Measurements from ENCODE around the gene SLC18B1. TPM values are rescaled to one million over a fixed set of nuclear protein-coding genes. Genes with fewer than 3 reads are reported as not detected.

SLC18B1 gene
- total and polyA plus RNA-seq, 7 donors, result 0.69 to 2.2 (median 1.3) TPM

GRCh38 chr6:132790450-132790849 lies 8.0 kb downstream of the SLC18B1 start:
- H3K36me3 ChIP-seq (ENCODE audit: insufficient read depth in 1 of 2, low read depth in 1 of 2), result peaks cover 4 to 75% of the 10 kb centered on the region in 2 donors
- H3K9me3 ChIP-seq, result no peaks in the 10 kb centered on the region
- intact Hi-C loops (cut with DNase I), result no loop called here
- no peaks in the 10 kb centered on the region for H3K27me3 ChIP-seq (ENCODE audit: insufficient read depth in 3 of 3, low read length in 2 of 3)
- DNase-seq (no peak), ATAC-seq (no peak)
- H3K4me1 ChIP-seq, result no peaks in the 10 kb centered on the region
- TF ChIP-seq CTCF (IDR thresholded peaks at IDR 0.05), result no peak
- no peak overlapping the region for H3K27ac ChIP-seq
- no peak overlapping the region for H3K4me3 ChIP-seq

- H3K36me3 ChIP-seq (ENCODE audit: insufficient read depth in 1 of 2, low read depth in 1 of 2), result peaks cover 4 to 65% of the 10 kb centered on the region in 2 donors
- DNase-seq (no peak), ATAC-seq (no peak)
- H3K27me3 ChIP-seq (ENCODE audit: insufficient read depth in 3 of 3, low read length in 2 of 3), result no peaks in the 10 kb centered on the region
- no peaks in the 10 kb centered on the region for H3K4me1 ChIP-seq
- intact Hi-C loops (cut with DNase I), result loop anchor here in 1 of 2 donors (10.0 kb wide), 1 partner anchor 265 kb away; no protein-coding TSS in a partner anchor
- H3K27ac ChIP-seq, result no peak overlapping the region
- H3K9me3 ChIP-seq, result no peaks in the 10 kb centered on the region
- H3K4me3 ChIP-seq, result no peak overlapping the region
- 94 to 98% (median 96%) methylated on average over 4 of the region's 4 CpGs for WGBS, 3 donors
- TF ChIP-seq CTCF (IDR thresholded peaks at IDR 0.05), result no peak
These were observed 9.1 kb downstream of the SLC18B1 start for GRCh38 chr6:132789396-132789776.

- peaks cover 4 to 65% of the 10 kb centered on the region in 2 donors for H3K36me3 ChIP-seq (ENCODE audit: insufficient read depth in 1 of 2, low read depth in 1 of 2)
- ATAC-seq (no peak), DNase-seq (no peak)
- no peak for TF ChIP-seq CTCF (IDR thresholded peaks at IDR 0.05)
- no peaks in the 10 kb centered on the region for H3K9me3 ChIP-seq
- 82 to 95% (median 85%) methylated on average over 6 of the region's 6 CpGs for WGBS, 3 donors
- no peak overlapping the region for H3K4me3 ChIP-seq
- intact Hi-C loops (cut with DNase I), result loop anchor here in 1 of 2 donors (10.0 kb wide), 1 partner anchor 264 kb away; no protein-coding TSS in a partner anchor
- no peak overlapping the region for H3K27ac ChIP-seq
- H3K4me1 ChIP-seq, result no peaks in the 10 kb centered on the region
- H3K27me3 ChIP-seq (ENCODE audit: insufficient read depth in 3 of 3, low read length in 2 of 3), result no peaks in the 10 kb centered on the region
These were observed 9.6 kb downstream of the SLC18B1 start for GRCh38 chr6:132788658-132789395.

GRCh38 chr6:132785936-132786335 lies 12.5 kb downstream of the SLC18B1 start:
- Histone ChIP-seq H3K4me1 (no peaks in the 10 kb centered on the region), H3K4me3 (no peak overlapping the region), H3K27ac (no peak overlapping the region), H3K36me3 (ENCODE audit: insufficient read depth in 1 of 2, low read depth in 1 of 2) (peaks cover 4 to 71% of the 10 kb centered on the region in 2 donors), H3K9me3 (no peaks in the 10 kb centered on the region), H3K27me3 (ENCODE audit: insufficient read depth in 3 of 3, low read length in 2 of 3) (no peaks in the 10 kb centered on the region)
- DNase-seq, result no peak
- intact Hi-C loops (cut with DNase I), result loop anchor here in 1 of 2 donors (10.0 kb wide), 1 partner anchor 261 kb away; no protein-coding TSS in a partner anchor
- ATAC-seq, result no peak
- 84 to 95% (median 90%) methylated on average over 7 of the region's 7 CpGs for WGBS, 3 donors
- no peak for TF ChIP-seq CTCF (IDR thresholded peaks at IDR 0.05)
